GM19468 (cell line): ENCODE data around the gene B3GALNT1.
"Not testable (repeated sequence)": the region's sequence is repeated elsewhere in the genome, so short reads cannot be mapped to it uniquely, and the experiment has no call there.

Source experiments
- ATAC-seq: cut with Tn5 transposase; IDR thresholded peaks from one replicate; pipeline ENCODE4 v1.9.1; 2021; ENCODE audit warnings: mild to moderate bottlenecking, moderate library complexity, moderate number of reproducible peaks; ENCODE audit not compliant: unreplicated experiment; ENCODE audit errors: extremely low read depth

B3GALNT1 gene

GRCh38 chr3:161034913-161035550, 70.1 kb downstream of the B3GALNT1 start:
- ATAC-seq = not testable (repeated sequence)
